Measurements from ENCODE around the gene KIF26B.

KIF26B gene

GRCh38 chr1:245169376-245169775 lies 14.6 kb downstream of the KIF26B start:
- no peak for DNase-seq

DNA sequence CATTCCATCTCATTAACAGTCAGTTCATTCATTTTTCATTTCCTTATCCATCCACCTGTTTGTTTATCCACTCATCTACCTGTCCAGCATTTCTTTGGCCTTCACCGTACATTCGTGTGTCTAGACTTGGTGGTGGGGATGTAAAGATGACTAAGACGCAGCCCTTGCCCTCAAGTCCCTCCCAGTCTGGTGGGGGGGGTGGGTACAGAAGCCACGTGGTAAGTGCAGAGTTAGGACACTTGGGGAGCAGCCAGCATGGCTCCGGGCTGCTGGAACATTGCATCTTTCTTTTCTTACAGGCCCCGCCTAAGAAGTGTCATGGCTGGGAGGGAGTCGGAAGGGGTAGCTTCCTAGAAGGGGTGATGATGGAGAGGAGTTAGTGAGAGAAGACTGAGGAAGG lies 17.2 kb downstream of the KIF26B start:
- DNase-seq, result no peak

- DNase-seq, result no peak
Observed at GRCh38 chr1:245172829-245173228, 18.0 kb downstream of the KIF26B start.

DNA sequence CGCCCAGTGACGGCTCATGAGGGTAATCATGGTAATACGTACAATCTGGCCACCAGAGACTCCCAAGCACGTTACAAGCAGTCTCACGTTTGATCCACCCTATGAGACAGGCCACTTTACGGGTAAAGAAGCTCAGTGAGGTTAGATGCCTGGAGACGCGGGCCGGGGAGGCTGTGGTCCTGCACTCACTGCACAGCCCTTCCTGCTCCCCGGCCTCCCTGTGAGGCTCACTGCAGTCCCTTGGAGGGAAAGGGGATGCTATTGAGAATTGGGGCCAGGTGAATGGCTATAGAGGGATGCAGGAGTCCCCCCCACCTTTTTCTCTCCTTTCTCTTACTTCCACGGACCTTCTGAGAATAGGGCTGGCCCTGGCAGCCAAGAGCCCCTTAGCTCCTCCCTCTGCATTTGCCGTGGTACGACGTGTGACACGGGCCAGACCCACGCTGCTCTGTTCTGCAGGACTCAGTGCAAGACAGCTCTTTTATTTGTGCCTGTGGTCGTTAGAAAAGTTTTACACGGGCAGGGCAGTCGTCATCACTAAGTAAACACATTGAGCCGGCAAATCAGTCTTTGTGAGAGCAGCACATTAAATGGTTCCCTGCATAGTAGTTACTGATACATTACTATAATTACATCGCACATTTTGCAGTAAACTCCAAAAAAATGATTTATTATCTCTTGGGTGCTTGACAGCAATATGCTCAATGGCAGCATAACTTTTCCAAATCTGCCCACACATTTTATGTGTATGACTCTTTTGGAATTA lies 18.8 kb downstream of the KIF26B start:
- DNase-seq, result no peak

- DNase-seq, result no peak
Observed at GRCh38 chr1:245177071-245177900, 22.5 kb downstream of the KIF26B start.

DNA sequence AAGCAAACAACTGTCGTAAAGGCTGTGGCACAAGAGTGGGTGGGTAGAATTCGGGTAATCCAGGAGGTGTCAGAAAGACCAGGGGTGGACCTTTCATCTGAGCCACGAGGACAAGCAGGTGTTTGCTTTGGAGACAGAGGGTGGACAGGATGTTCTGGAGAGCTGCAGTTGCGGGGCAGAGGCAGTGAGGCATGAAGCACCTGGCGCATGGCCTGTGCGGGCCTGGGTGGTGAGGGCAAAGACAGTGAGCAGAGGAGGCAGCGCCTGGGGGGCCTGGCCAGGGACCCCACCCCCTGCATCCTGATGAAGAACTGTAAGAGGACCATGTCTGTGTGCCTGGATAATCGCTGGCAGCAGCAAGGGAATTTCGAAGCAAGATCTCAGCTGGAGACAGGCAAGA lies 24.9 kb downstream of the KIF26B start:
- DNase-seq, result no peak

GRCh38 chr1:245180496-245181157 lies 25.8 kb downstream of the KIF26B start:
- DNase-seq, result no peak

DNA sequence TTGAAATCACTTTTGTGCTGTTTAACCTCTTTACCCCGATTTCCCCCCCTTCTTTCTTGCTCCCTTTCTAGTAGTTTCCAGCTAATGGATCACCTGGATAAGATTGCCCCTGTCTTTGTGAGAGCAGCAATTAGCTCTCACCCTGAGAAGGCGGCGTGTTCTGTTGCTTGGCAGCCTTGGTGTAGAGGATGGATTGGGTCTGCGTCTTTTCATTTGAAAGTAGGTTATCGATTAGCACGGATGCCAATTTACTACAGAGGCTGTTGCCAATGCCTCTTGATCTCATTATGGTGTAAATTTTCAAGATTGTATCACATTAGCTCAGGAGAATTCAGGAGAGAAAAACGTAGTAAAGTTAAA lies 26.4 kb downstream of the KIF26B start:
- DNase-seq, result no peak

GRCh38 chr1:245182028-245182427 lies 27.2 kb downstream of the KIF26B start:
- no peak for DNase-seq

DNA sequence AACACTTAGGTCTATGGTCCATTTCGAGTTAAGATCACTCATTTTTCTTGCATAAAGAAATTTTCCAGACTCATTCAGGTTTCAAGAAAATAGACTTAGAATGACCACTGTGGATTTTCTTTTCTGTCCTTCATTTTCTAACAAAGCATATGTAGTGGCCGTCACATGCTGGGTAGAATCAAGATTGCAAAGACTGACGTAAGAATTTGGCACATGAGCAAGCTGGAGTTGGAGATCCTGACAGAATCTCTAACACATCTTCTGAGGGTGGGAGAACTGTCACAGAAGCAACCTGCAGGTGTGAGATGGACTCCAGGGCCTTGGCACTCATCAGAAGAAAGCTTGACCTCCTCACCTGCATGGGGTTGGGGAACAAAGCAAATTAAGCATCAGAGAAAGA lies 28.6 kb downstream of the KIF26B start:
- DNase-seq, result no peak

DNA sequence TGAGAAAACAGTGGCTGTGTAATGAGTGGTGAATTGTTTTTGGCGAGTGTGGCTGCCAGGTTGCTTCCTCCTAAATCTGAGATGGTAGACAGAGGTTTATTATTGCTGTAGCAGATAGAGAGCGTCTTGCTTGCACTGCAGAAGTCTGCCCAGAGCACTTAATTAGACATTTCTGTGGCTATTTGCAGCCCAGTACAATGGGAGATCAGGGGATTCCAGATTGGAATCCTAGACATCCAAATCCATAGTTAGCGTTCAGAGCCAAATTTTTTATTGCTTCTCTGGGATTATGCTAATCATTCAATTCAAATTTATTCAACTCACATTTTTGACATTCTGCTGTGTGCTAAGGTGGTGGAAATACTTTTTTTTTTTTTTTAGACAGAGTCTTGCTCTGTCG lies 30.0 kb downstream of the KIF26B start:
- DNase-seq, result no peak

DNA sequence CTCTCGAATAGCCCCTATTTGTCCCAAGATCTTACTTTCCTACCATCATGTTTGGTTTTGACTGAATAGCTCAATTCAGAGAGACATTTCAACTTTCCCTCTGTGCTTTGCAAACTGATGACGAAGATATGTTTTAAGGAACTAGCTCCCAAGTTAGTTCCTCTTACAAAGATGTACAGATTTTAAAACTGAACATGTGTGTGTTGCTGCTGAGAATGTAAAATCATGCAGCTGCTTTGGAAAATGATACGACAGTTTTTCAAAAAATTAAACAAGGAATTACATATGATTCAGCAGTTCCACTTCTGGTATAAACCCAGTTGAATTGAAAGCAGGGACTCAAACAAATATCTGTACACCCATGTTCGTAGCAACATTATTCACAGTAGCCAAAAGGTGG lies 33.6 kb downstream of the KIF26B start:
- DNase-seq, result no peak

- DNase-seq, result no peak
Observed at GRCh38 chr1:245195398-245195797, 40.6 kb downstream of the KIF26B start.

GRCh38 chr1:245197121-245197520 lies 42.3 kb downstream of the KIF26B start:
- DNase-seq, result no peak

GRCh38 chr1:245197911-245198379 lies 43.2 kb downstream of the KIF26B start:
- no peak for DNase-seq

DNA sequence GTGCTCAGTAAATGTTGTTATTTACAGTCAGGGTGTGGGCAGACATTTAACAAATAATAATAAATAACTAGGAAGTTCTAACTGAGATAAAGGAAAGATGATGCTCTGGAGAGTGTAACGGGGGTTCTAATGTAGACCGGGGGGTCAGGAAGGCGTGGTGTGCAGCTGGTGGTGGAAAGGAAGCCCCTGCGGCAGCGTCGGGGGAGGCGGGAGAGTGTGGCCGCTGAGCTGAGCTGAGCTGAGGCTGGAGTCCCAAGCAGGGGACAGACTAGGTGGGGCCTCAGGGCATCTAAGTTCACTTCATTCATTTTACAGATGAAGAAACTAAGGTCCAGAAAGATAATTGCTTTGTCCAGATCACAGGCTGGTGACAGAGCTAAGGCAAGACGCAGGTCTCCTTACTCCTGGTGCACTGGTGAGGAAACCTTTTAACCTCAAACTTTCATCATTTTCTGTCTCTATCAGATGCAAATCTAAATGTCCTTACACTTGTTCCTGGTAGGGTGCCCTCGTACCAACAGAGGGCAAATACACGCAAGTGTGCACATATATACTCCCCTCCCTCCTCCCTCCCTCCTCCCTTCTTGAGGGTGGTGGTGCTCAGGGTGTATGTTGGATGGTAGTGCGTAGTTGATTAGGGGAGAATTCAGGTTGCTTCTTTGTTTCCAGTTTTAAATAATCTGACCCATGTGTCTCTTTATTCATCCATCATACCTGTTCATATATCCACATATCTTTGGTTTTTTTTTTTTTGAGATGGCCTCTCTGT lies 44.1 kb downstream of the KIF26B start:
- no peak for DNase-seq

DNA sequence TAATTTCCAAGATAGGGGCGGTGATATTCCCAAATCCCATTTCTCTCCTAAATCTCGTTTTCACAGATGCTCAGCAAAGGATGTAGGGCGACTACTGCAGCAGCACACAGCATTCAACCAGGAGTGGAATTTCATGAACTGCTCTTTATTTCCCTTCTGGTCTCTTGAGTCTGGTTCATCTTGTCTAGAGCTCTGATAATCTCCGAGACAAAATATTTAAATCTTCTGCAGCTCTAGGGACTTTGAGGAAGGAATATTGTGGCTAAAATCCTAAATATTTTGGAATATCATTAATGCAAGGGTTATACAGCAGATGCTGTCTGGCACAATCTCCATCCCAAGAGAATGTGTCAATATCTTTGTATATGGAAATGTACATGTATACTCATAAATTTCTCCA lies 45.4 kb downstream of the KIF26B start:
- DNase-seq, result no peak

- DNase-seq, result no peak
Observed at GRCh38 chr1:245201201-245201600, 46.4 kb downstream of the KIF26B start.

GRCh38 chr1:245201827-245202226 lies 47.0 kb downstream of the KIF26B start:
- DNase-seq, result no peak

- no peak for DNase-seq
Observed at GRCh38 chr1:245205396-245205795, 50.6 kb downstream of the KIF26B start.

- DNase-seq, result no peak
Observed at GRCh38 chr1:245205864-245206263, 51.1 kb downstream of the KIF26B start.

All from nucleus accumbens (tissue), 56 donors.